GF-D8 (cell line): Measurements from ENCODE around the gene TRAPPC4.
"Not testable (repeated sequence)": the region's sequence is repeated elsewhere in the genome, so short reads cannot be mapped to it uniquely, and the experiment has no call there.

Experiments used
- DNase-seq: peaks from one replicate; lab custom pipeline; 2025; lab: John Stamatoyannopoulos, UW

Gene TRAPPC4

GRCh38 chr11:119018074-119018938 is at the start of gene TRAPPC4, which contains the start of gene RPS25:
TSS of gene TRAPPC4 (plus strand) at chr11:119018766. CDS start at chr11:119018796, 30 bp downstream.
TSS of gene RPS25 (minus strand) at chr11:119018343. CDS start at chr11:119018284, 59 bp downstream.
- peak; percentile 100 for DNase-seq

DNA sequence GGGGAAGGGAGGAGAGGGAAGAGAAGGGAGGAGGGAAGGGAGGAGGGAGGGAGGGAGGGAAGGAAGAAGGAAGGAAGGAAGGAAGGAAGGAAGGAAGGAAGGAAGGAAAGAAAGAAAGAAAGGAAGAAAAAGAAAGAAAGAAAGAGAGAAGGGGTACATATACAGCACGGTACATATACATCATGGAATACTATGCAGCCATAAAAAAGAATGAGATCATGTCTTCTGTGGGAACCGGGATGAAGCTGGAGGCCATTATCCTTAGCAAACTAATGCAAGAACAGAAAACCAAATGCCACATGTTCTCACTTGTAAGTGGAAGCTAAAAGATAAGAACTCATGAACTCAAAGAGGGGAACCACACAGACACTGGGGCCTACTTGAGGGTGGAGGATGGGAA is 49.1 kb upstream of the TRAPPC4 start:
- DNase-seq: not testable (repeated sequence)

GRCh38 chr11:118971646-118972045 is 46.9 kb upstream of the TRAPPC4 start, which contains the start of gene FOXR1:
TSS of gene FOXR1 (plus strand) at chr11:118971761. CDS start at chr11:118971932, 171 bp downstream.
- DNase-seq: no peak

DNA sequence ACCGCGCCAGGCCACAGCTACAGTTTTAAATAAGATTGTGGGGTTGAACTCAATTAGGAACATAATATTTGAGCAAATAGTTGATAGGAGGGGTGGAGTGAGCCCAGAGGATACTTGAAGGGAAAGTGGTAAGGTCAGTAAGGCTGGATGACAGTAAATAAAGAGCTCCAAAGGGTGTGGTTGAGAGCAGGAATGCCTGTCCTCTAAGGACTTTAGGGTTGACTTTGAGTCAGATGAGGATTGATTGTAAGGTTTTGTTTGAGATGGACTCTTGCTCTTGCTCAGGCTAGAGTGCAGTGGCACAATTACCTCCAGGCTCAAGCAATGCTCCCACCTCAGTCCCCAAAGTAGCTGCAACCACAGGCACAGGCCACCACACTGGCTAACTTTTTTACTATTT is 44.6 kb upstream of the TRAPPC4 start:
- DNase-seq: no peak

- no peak for DNase-seq
These were observed 42.5 kb upstream of the TRAPPC4 start for GRCh38 chr11:118975771-118976709.

- no peak for DNase-seq
These were observed 39.1 kb upstream of the TRAPPC4 start for GRCh38 chr11:118979434-118979833.

DNA sequence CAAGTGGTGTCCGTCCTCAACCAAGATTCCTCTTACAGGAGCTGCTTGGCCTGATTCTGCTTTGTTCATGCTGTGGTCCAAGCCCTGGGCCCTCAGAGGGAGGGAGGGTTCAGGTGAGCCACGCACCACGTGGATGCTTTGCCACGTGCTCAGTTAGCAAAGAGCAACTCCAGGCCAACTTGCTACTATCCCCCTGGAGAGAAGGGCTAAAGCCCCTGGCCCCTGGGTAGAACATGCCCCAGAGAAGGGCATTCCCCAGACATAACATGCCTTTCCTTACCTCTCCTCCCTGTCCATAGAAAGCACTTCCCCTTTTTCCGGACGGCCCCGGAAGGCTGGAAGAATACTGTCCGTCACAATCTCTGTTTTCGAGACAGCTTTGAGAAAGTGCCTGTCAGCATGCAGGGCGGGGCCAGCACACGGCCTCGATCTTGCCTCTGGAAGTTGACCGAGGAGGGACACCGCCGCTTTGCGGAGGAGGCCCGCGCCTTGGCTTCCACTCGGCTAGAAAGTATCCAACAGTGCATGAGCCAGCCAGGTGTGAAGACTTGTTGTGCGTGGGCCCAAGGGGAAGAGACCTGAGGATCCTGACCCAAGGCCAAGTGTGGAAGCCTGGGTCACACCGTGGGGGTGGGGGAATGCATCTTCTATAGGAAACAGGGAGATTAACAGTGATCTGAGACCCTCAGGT is 38.2 kb upstream of the TRAPPC4 start:
- no peak for DNase-seq

DNA sequence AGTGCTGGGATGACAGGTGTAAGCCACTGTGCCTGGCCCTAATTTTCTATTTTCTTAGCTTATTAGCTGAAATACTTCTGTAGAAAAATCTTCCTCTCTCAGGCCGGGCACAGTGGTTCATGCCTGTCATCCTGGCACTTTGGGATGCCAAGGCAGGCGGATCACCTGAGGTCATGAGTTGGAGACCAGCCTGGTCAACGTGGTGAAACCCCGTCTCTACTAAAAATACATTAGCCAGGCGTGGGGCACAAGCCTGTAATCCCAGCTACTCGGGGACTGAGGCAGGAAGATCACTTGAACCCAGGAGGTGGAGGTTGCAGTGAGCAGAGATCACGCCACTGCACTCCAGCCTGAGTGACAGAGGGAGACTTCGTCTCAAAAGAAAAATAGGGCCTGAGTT is 34.2 kb upstream of the TRAPPC4 start:
- DNase-seq: not testable (repeated sequence)

GRCh38 chr11:118984825-118985224 is 33.7 kb upstream of the TRAPPC4 start:
- DNase-seq: no peak

DNA sequence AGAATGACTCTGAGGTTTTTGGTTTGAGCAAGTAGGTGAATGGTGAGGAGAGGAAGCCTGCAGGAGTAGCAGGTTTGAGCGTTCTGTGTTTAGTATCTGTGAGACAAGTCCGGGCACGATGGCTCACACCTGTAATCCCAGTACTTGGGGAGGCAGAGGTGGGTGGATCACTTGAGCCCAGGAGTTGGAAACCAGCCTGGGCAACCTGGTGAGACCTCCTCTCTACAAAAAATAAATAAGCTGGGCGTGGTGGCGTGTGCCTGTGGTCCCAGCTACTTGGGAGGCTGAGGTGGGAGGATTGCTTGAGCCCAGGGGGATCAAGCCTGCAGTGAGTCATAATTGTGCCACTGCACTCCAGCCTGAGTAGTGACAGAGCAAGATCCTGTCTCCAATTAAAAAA is 30.3 kb upstream of the TRAPPC4 start:
- DNase-seq: no peak

GRCh38 chr11:118991486-118992038 is 27.0 kb upstream of the TRAPPC4 start:
- DNase-seq: not testable (repeated sequence)

DNA sequence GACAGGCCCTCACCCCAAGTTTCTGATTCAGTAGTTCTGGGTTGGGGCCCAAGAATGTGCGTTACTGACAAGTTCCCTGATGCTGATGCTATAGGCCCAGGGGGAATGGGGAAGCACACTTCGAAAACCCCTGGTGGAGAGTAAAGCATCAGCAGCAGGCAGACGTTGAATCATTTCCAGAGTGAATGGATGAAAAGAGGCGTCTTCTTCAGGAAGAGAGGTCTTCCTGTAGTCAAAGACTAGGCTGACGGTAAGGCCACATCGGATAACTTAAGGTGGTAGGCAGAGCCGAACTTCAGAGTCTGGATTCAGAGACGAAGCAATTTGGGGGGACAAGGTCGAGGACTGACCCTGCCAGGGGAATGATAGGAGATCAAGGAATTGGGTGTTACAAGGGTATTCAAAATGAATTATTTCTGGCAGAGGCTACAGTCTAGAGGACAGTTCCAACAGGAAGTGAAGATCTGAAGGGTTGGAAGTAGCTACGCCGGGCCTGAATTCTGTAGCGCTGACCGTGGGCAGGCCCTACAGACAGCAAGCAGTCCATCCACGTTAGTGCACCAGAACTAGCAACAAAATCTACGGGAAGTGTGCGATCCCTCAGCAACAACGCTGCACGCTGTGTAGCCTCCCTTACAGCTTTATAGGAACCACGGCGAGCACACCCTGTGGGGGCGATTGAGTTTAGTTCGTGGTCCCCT is 21.5 kb upstream of the TRAPPC4 start:
- peak; percentile 68 for DNase-seq

- DNase-seq: peak; percentile 99
These were observed 20.8 kb upstream of the TRAPPC4 start, which contains the start of gene CENATAC for GRCh38 chr11:118997627-118998387. TSS of gene CENATAC (plus strand) at chr11:118998138. CDS start at chr11:118998198, 60 bp downstream.

GRCh38 chr11:118998388-118998717 is 20.2 kb upstream of the TRAPPC4 start:
- DNase-seq: no peak

DNA sequence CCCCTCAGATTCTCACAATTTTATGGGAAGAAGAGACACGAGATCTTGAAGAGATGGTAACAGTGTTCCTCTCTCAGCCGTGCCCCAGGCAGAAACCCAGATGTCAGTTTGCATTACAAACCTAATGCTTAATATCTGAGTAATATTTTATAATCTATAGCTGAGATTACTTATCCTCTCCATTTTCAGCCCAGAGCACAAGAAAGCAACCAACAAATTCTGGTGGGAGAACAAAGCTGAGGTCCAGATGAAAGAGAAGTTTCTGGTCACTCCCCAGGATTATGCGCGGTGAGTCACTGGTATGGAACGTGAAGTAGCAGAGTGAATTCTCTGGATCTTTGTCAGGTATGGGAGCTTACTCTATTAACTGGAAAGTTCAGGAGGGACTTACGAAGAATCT is 19.7 kb upstream of the TRAPPC4 start:
- DNase-seq: no peak

DNA sequence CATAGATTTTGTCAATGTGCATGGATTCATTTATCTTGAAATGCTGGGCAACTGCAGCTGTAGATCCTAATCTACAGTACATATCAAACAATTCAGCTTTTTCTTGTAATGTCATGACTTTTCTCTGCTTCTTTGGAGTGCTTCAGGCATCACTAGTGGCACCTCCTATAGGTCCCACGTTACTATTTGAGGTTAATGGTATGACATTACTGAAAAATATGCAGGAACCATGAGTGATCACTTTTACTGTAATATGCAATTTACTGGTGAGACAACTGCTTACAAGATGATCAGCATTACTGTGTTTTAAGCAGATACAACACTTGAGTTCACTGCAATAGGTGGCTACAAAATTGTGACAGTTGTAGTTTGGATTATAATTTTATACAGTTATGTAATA is 17.7 kb upstream of the TRAPPC4 start:
- DNase-seq: no peak

GRCh38 chr11:119006656-119007055 is 11.9 kb upstream of the TRAPPC4 start:
- no peak for DNase-seq

- no peak for DNase-seq
These were observed 7.0 kb upstream of the TRAPPC4 start for GRCh38 chr11:119011476-119012053.

DNA sequence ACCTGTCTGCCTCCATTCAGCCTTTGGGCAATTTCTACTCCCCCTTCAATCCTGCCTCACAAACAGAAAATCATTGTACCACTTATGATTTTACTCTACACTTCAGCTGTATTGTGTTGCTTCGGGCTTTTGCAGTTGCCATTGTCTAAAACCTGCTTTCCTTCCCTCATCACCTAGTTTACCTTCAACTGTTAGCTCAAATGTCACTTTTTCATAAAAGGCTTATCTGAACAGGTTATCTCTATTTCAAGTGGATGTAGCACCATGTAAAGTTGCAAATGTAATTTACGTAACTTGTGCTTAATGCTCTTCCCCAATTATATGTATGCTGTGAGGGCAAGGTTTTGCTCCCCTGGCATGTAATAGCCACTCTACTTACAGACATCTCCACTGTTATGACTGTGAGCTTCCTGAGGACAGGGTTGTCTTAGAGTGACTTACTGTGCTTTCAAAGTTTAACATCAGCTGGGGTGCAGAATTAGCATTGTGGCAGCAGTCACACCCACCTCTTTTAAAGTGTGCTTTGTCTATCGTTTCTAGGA is 5.9 kb upstream of the TRAPPC4 start:
- no peak for DNase-seq
